Fibroblast of the aortic adventitia (primary cell): ENCODE results near the gene TFEB. TPM values are rescaled to one million over a fixed set of nuclear protein-coding genes. Genes with fewer than 3 reads are reported as not detected.

Source experiments
- DNase-seq: peaks from one replicate; pipeline ENCODE4 v3.0.0-alpha.2; 2010; ENCODE audit warnings: low read depth
- H3K4me3 ChIP-seq: 2 replicates; pipeline ENCODE4 v1.5.1; 2011; ENCODE audit warnings: low read depth, mild to moderate bottlenecking, control low read depth, low read length, moderate library complexity
- CTCF ChIP-seq: IDR thresholded peaks from 2 replicates; pipeline ENCODE4 v1.5.1; 2011; ENCODE audit warnings: mild to moderate bottlenecking, low read length, control low read depth, inconsistent platforms; ENCODE audit not compliant: insufficient read depth
- total RNA-seq: library from RNA; depleted of rRNA; stranded (reverse); fragments of >200 nt; gene quantifications from 2 replicates; pipeline ENCODE4 v1.2.3, GENCODE V29; 2012; ENCODE audit warnings: low replicate concordance

Gene TFEB
- total RNA-seq, 1 donor = 5.1 TPM

GRCh38 chr6:41658636-41659035 is 76.8 kb downstream of the TFEB start:
- DNase-seq = no peak
- TF ChIP-seq CTCF = no peak
- H3K4me3 ChIP-seq = no peak overlapping the region

GRCh38 chr6:41657131-41658094 is 78.0 kb downstream of the TFEB start:
- no peak for TF ChIP-seq CTCF
- no peak overlapping the region for H3K4me3 ChIP-seq
- no peak for DNase-seq

GRCh38 chr6:41656002-41656691 is 79.3 kb downstream of the TFEB start:
- H3K4me3 ChIP-seq = no peak overlapping the region
- no peak for TF ChIP-seq CTCF
- no peak for DNase-seq

GRCh38 chr6:41655646-41656001 is 79.8 kb downstream of the TFEB start:
- DNase-seq = no peak
- TF ChIP-seq CTCF = no peak
- H3K4me3 ChIP-seq = no peak overlapping the region

- TF ChIP-seq CTCF = no peak
- H3K4me3 ChIP-seq = no peak overlapping the region
- no peak for DNase-seq
Measured at GRCh38 chr6:41655176-41655575, 80.2 kb downstream of the TFEB start.

GRCh38 chr6:41654698-41655151 is 80.7 kb downstream of the TFEB start:
- no peak overlapping the region for H3K4me3 ChIP-seq
- DNase-seq = no peak
- TF ChIP-seq CTCF = no peak
